HepG2 (cell line): Measurements from ENCODE around the gene SPRTN. TPM values are rescaled to one million over a fixed set of nuclear protein-coding genes. Genes with fewer than 3 reads are reported as not detected.

Source experiments
- ARNT2 ChIP-seq: sonication (generic); formaldehyde crosslinking; IDR thresholded peaks from 2 replicates; pipeline ENCODE4 v1.8.0; 2022; ENCODE audit warnings: mild to moderate bottlenecking, low read depth, missing genetic modification reagents, moderate library complexity
- CREM ChIP-seq, 2 experiments: sonication (generic) in 1 of 2; formaldehyde crosslinking in 1 of 2; IDR thresholded peaks; 2 replicates each; pipeline versions ENCODE4 v1.4.0 to v1.6.1; 2016 to 2020; ENCODE audit warnings: antibody characterized with exemption in 1 of 2, mild to moderate bottlenecking in 1 of 2, missing genetic modification reagents in 1 of 2
- DNMT3B ChIP-seq: conservative IDR thresholded peaks from 2 replicates; pipeline ENCODE4 v1.6.1; 2016; ENCODE audit warnings: missing biosample characterization, control low read depth
- HDAC6 ChIP-seq: fragments of 200-600 bp; sonication (generic); IDR thresholded peaks from 2 replicates; pipeline ENCODE4 v1.7.0; 2017; ENCODE audit warnings: mild to moderate bottlenecking, antibody characterized with exemption, low read length, low read depth
- HMGA1 ChIP-seq: sonication (generic); formaldehyde crosslinking; conservative IDR thresholded peaks from 2 replicates; pipeline ENCODE4 v1.4.0; 2020; ENCODE audit warnings: missing genetic modification reagents
- HOXA9 ChIP-seq: sonication (generic); formaldehyde crosslinking; IDR thresholded peaks from 2 replicates; pipeline ENCODE4 v1.8.1; 2022; ENCODE audit warnings: missing genetic modification reagents, mild to moderate bottlenecking, moderate library complexity, borderline replicate concordance
- IRF2 ChIP-seq: IDR thresholded peaks from 2 replicates; pipeline ENCODE4 v1.6.1; 2018; ENCODE audit warnings: missing genetic modification reagents, missing compliant biosample characterization
- JARID2 ChIP-seq: sonication (generic); formaldehyde crosslinking; IDR thresholded peaks from 2 replicates; pipeline ENCODE4 v1.8.1; 2023; ENCODE audit warnings: missing genetic modification reagents, inconsistent platforms; ENCODE audit not compliant: insufficient replicate concordance
- KAT8 ChIP-seq: IDR thresholded peaks from 2 replicates; pipeline ENCODE4 v1.6.1; 2016; ENCODE audit warnings: missing genetic modification reagents, missing compliant biosample characterization
- MAFG ChIP-seq: sonication (generic); formaldehyde crosslinking; IDR thresholded peaks from 2 replicates; pipeline ENCODE4 v1.5.1; 2020; ENCODE audit warnings: mild to moderate bottlenecking, missing genetic modification reagents
- MAZ ChIP-seq, 2 experiments: sonication (generic) in 1 of 2; formaldehyde crosslinking in 1 of 2; IDR thresholded peaks; 2 replicates each; pipeline versions ENCODE4 v1.5.0 to v1.6.1; 2012 to 2020; ENCODE audit warnings: low read depth in 2 of 2, mild to moderate bottlenecking in 2 of 2, borderline replicate concordance in 1 of 2, improper control_type of control experiment in 1 of 2, low read length in 1 of 2, missing genetic modification reagents in 1 of 2, moderate library complexity in 1 of 2
- RXRB ChIP-seq: IDR thresholded peaks from 2 replicates; pipeline ENCODE4 v1.6.1; 2016; ENCODE audit warnings: borderline replicate concordance, missing genetic modification reagents, missing compliant biosample characterization
- SAP130 ChIP-seq: IDR thresholded peaks from 2 replicates; pipeline ENCODE4 v1.6.1; 2016; ENCODE audit warnings: low read depth
- ZBTB46 ChIP-seq: sonication (generic); formaldehyde crosslinking; IDR thresholded peaks from 2 replicates; pipeline ENCODE4 v1.4.0; 2020; ENCODE audit warnings: mild to moderate bottlenecking, missing genetic modification reagents, borderline replicate concordance
- ZNF292 ChIP-seq: sonication (generic); formaldehyde crosslinking; IDR thresholded peaks from 2 replicates; pipeline ENCODE4 v1.8.1; 2022; ENCODE audit warnings: mild to moderate bottlenecking, low read depth, missing genetic modification reagents, borderline replicate concordance
- ZNF335 ChIP-seq: sonication (generic); formaldehyde crosslinking; IDR thresholded peaks from 2 replicates; pipeline ENCODE4 v1.4.0; 2020; ENCODE audit warnings: missing genetic modification reagents
- polyA plus RNA-seq, 8 experiments: library from polyadenylated mRNA; depleted of rRNA in 3 of 8; stranded (reverse) in 7 of 8; unstranded in 1 of 8; fragments of >200 nt; fragmentation: Illumina TruSeq in 4 of 8; extraction: Trizol in 4 of 8; gene quantifications; 2 replicates each; pipeline versions ENCODE4 v1.2.1 to v1.2.3, GENCODE V29; 2011 to 2016; ENCODE audit warnings: low read depth in 4 of 8, missing spikeins in 1 of 8, mixed read lengths in 1 of 8; ENCODE audit not compliant: insufficient read depth in 1 of 8
- total RNA-seq, 5 experiments: library from RNA; depleted of rRNA; stranded (reverse); fragments of >200 nt; fragmentation: Illumina TruSeq; extraction: Trizol; gene quantifications; 2 replicates each; pipeline ENCODE4 v1.2.3, GENCODE V29; 2016; ENCODE audit warnings: low read depth in 1 of 5
- TF ChIP-seq, protein P1 (sequence below): sonication (generic); formaldehyde crosslinking; IDR thresholded peaks from 2 replicates; pipeline ENCODE4 v1.4.0; 2020; ENCODE audit warnings: missing genetic modification reagents
- TF ChIP-seq, protein P2 (sequence below): IDR thresholded peaks from 2 replicates; pipeline ENCODE4 v1.6.1; 2016; ENCODE audit warnings: mild to moderate bottlenecking
- TF ChIP-seq, protein P3 (sequence below): sonication (generic); formaldehyde crosslinking; IDR thresholded peaks from 2 replicates; pipeline ENCODE4 v1.4.0; 2020; ENCODE audit warnings: missing genetic modification reagents
- TF ChIP-seq, protein P4 (sequence below): sonication (generic); formaldehyde crosslinking; IDR thresholded peaks from 2 replicates; pipeline ENCODE4 v1.4.0; 2020; ENCODE audit warnings: mild to moderate bottlenecking, missing genetic modification reagents

SPRTN gene
- total and polyA plus RNA-seq, 2 of the 13 experiments (the other 11 are each of a cell fraction or from before 2014, with no cell fraction given) = 4.2 to 15.2 TPM

DNA sequence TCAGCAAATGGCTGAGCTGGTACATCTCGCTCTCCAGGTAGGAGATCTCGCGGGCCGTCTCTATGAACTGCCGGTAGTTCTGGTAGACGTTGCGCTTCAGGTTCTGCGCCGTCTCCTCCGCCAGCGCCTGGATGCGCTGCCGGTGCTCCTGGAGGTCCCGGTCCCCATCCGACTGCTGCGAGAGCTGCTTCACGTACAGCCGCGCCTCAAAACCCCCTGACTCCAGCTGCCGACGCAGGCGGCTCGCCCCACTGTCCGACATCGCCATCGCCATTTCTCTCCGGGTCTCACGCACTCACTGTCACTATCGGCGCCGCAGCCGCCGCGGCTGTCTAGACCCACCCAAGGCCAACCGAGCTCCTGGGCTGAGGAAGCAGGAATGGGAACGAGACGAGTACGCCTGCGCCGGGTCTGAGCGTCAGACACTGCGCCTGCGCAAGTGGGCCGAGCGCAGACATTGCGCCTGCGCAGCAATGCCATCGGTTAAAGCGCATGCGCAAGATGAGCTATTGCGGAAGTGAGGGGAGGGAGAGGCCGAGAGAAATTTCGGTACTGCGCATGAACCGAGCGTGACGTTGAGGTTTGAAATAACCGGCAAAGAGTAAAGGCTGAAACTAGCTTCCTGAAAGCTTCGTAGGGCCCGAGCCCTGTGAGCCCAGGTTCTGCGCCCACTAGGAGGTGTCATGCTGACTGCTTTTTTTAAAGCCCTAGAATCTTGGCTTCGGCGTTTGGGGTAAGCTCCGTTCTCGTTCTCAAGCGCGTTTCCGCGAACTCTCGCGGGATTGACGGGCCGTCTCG lies 422 bp upstream of the SPRTN start, which contains the start of gene EXOC8 (continued):
- TF ChIP-seq, protein P1, sequence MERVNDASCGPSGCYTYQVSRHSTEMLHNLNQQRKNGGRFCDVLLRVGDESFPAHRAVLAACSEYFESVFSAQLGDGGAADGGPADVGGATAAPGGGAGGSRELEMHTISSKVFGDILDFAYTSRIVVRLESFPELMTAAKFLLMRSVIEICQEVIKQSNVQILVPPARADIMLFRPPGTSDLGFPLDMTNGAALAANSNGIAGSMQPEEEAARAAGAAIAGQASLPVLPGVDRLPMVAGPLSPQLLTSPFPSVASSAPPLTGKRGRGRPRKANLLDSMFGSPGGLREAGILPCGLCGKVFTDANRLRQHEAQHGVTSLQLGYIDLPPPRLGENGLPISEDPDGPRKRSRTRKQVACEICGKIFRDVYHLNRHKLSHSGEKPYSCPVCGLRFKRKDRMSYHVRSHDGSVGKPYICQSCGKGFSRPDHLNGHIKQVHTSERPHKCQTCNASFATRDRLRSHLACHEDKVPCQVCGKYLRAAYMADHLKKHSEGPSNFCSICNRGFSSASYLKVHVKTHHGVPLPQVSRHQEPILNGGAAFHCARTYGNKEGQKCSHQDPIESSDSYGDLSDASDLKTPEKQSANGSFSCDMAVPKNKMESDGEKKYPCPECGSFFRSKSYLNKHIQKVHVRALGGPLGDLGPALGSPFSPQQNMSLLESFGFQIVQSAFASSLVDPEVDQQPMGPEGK (CRISPR knock-in tag) = 0 out of 2 replicates have a peak, but pooled peaks have one; percentile 3
- TF ChIP-seq JARID2 (CRISPR knock-in tag) = peak; percentile 50
- no peak for TF ChIP-seq HMGA1 (CRISPR knock-in tag)
- TF ChIP-seq HOXA9 (CRISPR knock-in tag) = peak; percentile 83; the same call in 1 of the 2 replicates
- TF ChIP-seq ARNT2 (CRISPR knock-in tag) = peak; percentile 45; the same call in 1 of the 2 replicates
- no peak for TF ChIP-seq MAZ (IDR thresholded peaks at IDR 0.05; ENCODE audit: borderline replicate concordance, low read depth, low read length)
- TF ChIP-seq MAZ (CRISPR knock-in tag; IDR thresholded peaks at IDR 0.05; ENCODE audit: low read depth) = peak; percentile 68; the same call in 1 of the 2 replicates
- TF ChIP-seq, protein P2, sequence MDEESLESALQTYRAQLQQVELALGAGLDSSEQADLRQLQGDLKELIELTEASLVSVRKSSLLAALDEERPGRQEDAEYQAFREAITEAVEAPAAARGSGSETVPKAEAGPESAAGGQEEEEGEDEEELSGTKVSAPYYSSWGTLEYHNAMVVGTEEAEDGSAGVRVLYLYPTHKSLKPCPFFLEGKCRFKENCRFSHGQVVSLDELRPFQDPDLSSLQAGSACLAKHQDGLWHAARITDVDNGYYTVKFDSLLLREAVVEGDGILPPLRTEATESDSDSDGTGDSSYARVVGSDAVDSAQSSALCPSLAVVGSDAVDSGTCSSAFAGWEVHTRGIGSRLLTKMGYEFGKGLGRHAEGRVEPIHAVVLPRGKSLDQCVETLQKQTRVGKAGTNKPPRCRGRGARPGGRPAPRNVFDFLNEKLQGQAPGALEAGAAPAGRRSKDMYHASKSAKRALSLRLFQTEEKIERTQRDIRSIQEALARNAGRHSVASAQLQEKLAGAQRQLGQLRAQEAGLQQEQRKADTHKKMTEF (CRISPR knock-in tag) = peak; percentile 66
- peak; percentile 71; the same call in 1 of the 2 replicates for TF ChIP-seq ZNF292 (CRISPR knock-in tag)
- peak; percentile 93 for TF ChIP-seq KAT8 (CRISPR knock-in tag)
- TF ChIP-seq, protein P3, sequence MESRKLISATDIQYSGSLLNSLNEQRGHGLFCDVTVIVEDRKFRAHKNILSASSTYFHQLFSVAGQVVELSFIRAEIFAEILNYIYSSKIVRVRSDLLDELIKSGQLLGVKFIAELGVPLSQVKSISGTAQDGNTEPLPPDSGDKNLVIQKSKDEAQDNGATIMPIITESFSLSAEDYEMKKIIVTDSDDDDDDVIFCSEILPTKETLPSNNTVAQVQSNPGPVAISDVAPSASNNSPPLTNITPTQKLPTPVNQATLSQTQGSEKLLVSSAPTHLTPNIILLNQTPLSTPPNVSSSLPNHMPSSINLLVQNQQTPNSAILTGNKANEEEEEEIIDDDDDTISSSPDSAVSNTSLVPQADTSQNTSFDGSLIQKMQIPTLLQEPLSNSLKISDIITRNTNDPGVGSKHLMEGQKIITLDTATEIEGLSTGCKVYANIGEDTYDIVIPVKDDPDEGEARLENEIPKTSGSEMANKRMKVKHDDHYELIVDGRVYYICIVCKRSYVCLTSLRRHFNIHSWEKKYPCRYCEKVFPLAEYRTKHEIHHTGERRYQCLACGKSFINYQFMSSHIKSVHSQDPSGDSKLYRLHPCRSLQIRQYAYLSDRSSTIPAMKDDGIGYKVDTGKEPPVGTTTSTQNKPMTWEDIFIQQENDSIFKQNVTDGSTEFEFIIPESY (CRISPR knock-in tag) = no peak
- peak; percentile 84 for TF ChIP-seq ZNF335 (CRISPR knock-in tag)
- peak; percentile 81 for TF ChIP-seq CREM (IDR thresholded peaks at IDR 0.05)
- TF ChIP-seq CREM (CRISPR knock-in tag; IDR thresholded peaks at IDR 0.05) = no peak
- TF ChIP-seq RXRB (CRISPR knock-in tag) = 0 out of 2 replicates have a peak, but pooled peaks have one; percentile 36
- peak; percentile 67; the same call in 1 of the 2 replicates for TF ChIP-seq MAFG
- peak; percentile 94 for TF ChIP-seq SAP130 (CRISPR knock-in tag)
- no peak for TF ChIP-seq ZBTB46 (CRISPR knock-in tag)
- TF ChIP-seq IRF2 (CRISPR knock-in tag) = peak; percentile 58
- no peak; the same call in 1 of the 2 replicates for TF ChIP-seq DNMT3B (CRISPR knock-in tag)
- TF ChIP-seq, protein P4, sequence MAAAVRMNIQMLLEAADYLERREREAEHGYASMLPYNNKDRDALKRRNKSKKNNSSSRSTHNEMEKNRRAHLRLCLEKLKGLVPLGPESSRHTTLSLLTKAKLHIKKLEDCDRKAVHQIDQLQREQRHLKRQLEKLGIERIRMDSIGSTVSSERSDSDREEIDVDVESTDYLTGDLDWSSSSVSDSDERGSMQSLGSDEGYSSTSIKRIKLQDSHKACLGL (CRISPR knock-in tag) = peak; percentile 68
- no peak for TF ChIP-seq HDAC6
